Testis (tissue), 3 donors: Measurements from ENCODE around the gene RAB22A. TPM values are rescaled to one million over a fixed set of nuclear protein-coding genes. Genes with fewer than 3 reads are reported as not detected.

Experiments
- polyA plus RNA-seq: library from polyadenylated mRNA; stranded (reverse); fragments of 350-450 nt; fragmentation: Illumina TruSeq; extraction: RNeasy Lipid Tissue Mini Kit (QIAGEN cat#74804); gene quantifications from one replicate; pipeline ENCODE4 v1.2.3, GENCODE V29; 2014; ENCODE audit warnings: low read depth, low replicate concordance; ENCODE audit not compliant: insufficient read depth
- total RNA-seq, 2 donors: library from RNA; depleted of rRNA; stranded (reverse); fragments of >200 nt; gene quantifications; one replicate each; pipeline ENCODE4 v1.2.3, GENCODE V29; 2016

The RAB22A gene
- total and polyA plus RNA-seq, 3 donors from 2014 or later = 11.2 to 20.8 (median 19.2) TPM

Other genes with a start within 250 kb of the RAB22A start
- gene ANKRD60, start 81.1 kb upstream of the RAB22A start, total RNA-seq = 1 to 10 TPM; 3.0 to 8.0 TPM
- 7.7 TPM for gene ANKRD60, start 81.1 kb upstream of the RAB22A start, polyA plus RNA-seq
- gene VAPB, start 79.5 kb downstream of the RAB22A start, total RNA-seq = 10 to 100 TPM; 23.5 to 23.8 TPM
- gene VAPB, start 79.5 kb downstream of the RAB22A start, polyA plus RNA-seq = 31.4 TPM
- under 1 TPM in 1 of 2 donors, not detected in 1; 0.12 TPM for gene APCDD1L, start 205.7 kb downstream of the RAB22A start, total RNA-seq
- 0.20 TPM for gene APCDD1L, start 205.7 kb downstream of the RAB22A start, polyA plus RNA-seq